A549 (cell line): ENCODE data around the gene CISH. TPM values are rescaled to one million over a fixed set of nuclear protein-coding genes. Genes with fewer than 3 reads are reported as not detected.

Experiments
- ATAC-seq, 2 experiments: fragments of 200-7000 bp in 1 of 2; fragments of >200 bp in 1 of 2; cut with Nextera tagmentation in 1 of 2; cut with Tn5 transposase in 1 of 2; 3 replicates each; pipeline versions ENCODE4 v1.8.0 to v1.9.1; 2018 to 2020; ENCODE audit warnings: mild to moderate bottlenecking in 1 of 2, moderate library complexity in 1 of 2
- CTCF ChIA-PET: fragments of 300-600 bp; sonication (Branson Sonifier 250); formaldehyde crosslinking; extraction: SDS; loops from one replicate; lab custom pipeline; 2021; ENCODE audit warnings: antibody characterized with exemption, inconsistent platforms; lab: Yijun Ruan, JAX
- POLR2A ChIA-PET: fragments of 350-600 bp; formaldehyde crosslinking; extraction: SDS; loops from one replicate; lab custom pipeline; 2021; ENCODE audit warnings: antibody characterized with exemption, inconsistent platforms; lab: Yijun Ruan, JAX
- DNase-seq, 2 experiments: peaks; one replicate each; pipeline versions ENCODE4 v3.0.0 to v3.0.0-alpha.2; 2011 to 2016; ENCODE audit warnings: low read depth in 1 of 2, low spot score in 1 of 2
- FAIRE-seq: peaks from 2 replicates; lab custom pipeline; 2011; peaks lifted over from hg19 to GRCh38; lab: Jason Lieb, UNC
- H3K27ac ChIP-seq, 2 experiments: fragments of >200 bp; sonication (Bioruptor Twin); formaldehyde crosslinking; 3 replicates each; pipeline ENCODE4 v1.5.1; 2016 to 2017
- H3K4me1 ChIP-seq: fragments of >200 bp; sonication (Bioruptor Twin); formaldehyde crosslinking; 3 replicates; pipeline ENCODE4 v1.6.1; 2016
- H3K4me2 ChIP-seq: fragments of >200 bp; sonication (Bioruptor Twin); formaldehyde crosslinking; 3 replicates; pipeline ENCODE4 v1.6.1; 2016
- H3K4me3 ChIP-seq: fragments of >200 bp; sonication (Bioruptor Twin); formaldehyde crosslinking; 3 replicates; pipeline ENCODE4 v1.5.1; 2016
- H3K9me3 ChIP-seq: fragments of >200 bp; sonication (Bioruptor Twin); formaldehyde crosslinking; 3 replicates; pipeline ENCODE4 v1.6.1; 2016
- E2F6 ChIP-seq: IDR thresholded peaks from 2 replicates; pipeline ENCODE4 v1.6.1; 2012; ENCODE audit warnings: low read depth, borderline replicate concordance
- EHF ChIP-seq: fragments of 250-450 bp; sonication (Bioruptor Pico); IDR thresholded peaks from 2 replicates; pipeline ENCODE4 v1.5.0; 2020; ENCODE audit warnings: mild to moderate bottlenecking
- EHMT2 ChIP-seq: fragments of 200-600 bp; sonication (generic); IDR thresholded peaks from 2 replicates; pipeline ENCODE4 v1.6.1; 2016; ENCODE audit warnings: antibody characterized with exemption, low read depth, mild to moderate bottlenecking, moderate library complexity
- ESRRA ChIP-seq: fragments of 150-350 bp; IDR thresholded peaks from 2 replicates; pipeline ENCODE4 v1.6.1; 2014; ENCODE audit warnings: mild to moderate bottlenecking, low read length, borderline replicate concordance
- HDAC2 ChIP-seq: fragments of 200-600 bp; sonication (generic); IDR thresholded peaks from 2 replicates; pipeline ENCODE4 v1.6.1; 2016
- HOXA7 ChIP-seq: fragments of 250-450 bp; sonication (Bioruptor Pico); IDR thresholded peaks from 2 replicates; pipeline ENCODE4 v1.5.0; 2020; ENCODE audit warnings: mild to moderate bottlenecking, moderate library complexity
- HOXB5 ChIP-seq: fragments of 250-450 bp; sonication (Bioruptor Pico); IDR thresholded peaks from 2 replicates; pipeline ENCODE4 v1.5.0; 2020; ENCODE audit warnings: mild to moderate bottlenecking, moderate library complexity
- MAX ChIP-seq: IDR thresholded peaks from 2 replicates; pipeline ENCODE4 v1.6.1; 2012
- NFE2L2 ChIP-seq: fragments of 150-350 bp; conservative IDR thresholded peaks from 2 replicates; pipeline ENCODE4 v1.6.1; 2014; ENCODE audit warnings: low read length
- NR3C1 ChIP-seq: fragments of >200 bp; sonication (Bioruptor Twin); formaldehyde crosslinking; IDR thresholded peaks from 3 replicates; pipeline ENCODE4 v1.6.1; 2017
- PBX3 ChIP-seq: IDR thresholded peaks from 2 replicates; pipeline ENCODE4 v1.6.1; 2012
- POLR2AphosphoS2 ChIP-seq: conservative IDR thresholded peaks from 2 replicates; pipeline ENCODE4 v1.6.1; 2012; ENCODE audit warnings: low read length, improper control_type of control experiment, inconsistent platforms
- RARB ChIP-seq: fragments of 250-450 bp; sonication (Bioruptor Pico); IDR thresholded peaks from 2 replicates; pipeline ENCODE4 v1.8.0; 2021; ENCODE audit warnings: mild to moderate bottlenecking, moderate library complexity
- REST ChIP-seq: fragments of 200-600 bp; sonication (generic); IDR thresholded peaks from 2 replicates; pipeline ENCODE4 v1.6.1; 2016; ENCODE audit warnings: antibody characterized with exemption, mild to moderate bottlenecking, moderate library complexity
- USF2 ChIP-seq: fragments of 450-650 bp; IDR thresholded peaks from 2 replicates; pipeline ENCODE4 v1.6.1; 2014; ENCODE audit warnings: antibody characterized with exemption
- ZFP36 ChIP-seq: fragments of 450-650 bp; IDR thresholded peaks from 2 replicates; pipeline ENCODE4 v1.6.1; 2014; ENCODE audit warnings: borderline replicate concordance; ENCODE audit not compliant: partially characterized antibody
- WGBS: methylation state at CpG from one replicate; pipeline ENCODE4 v1.1.6; 2017; ENCODE audit errors: missing lambda C conversion rate; 5-methylcytosine and 5-hydroxymethylcytosine counted together
- polyA plus RNA-seq, 4 experiments: library from polyadenylated mRNA; depleted of rRNA in 3 of 4; stranded (reverse); fragments of >200 nt; fragmentation: RNase III in 1 of 4; extraction: RNeasy Plus Mini Kit Qiagen cat#74134 plus additional on column Dnase treatment in 1 of 4; gene quantifications; 2 replicates in 3 of 4; 3 replicates in 1 of 4; pipeline ENCODE4 v1.2.3, GENCODE V29; 2011 to 2017

The CISH gene
- polyA plus RNA-seq, 2 of the 4 experiments (the other 2 are of a cell fraction) = 0.43 to 0.68 TPM

GRCh38 chr3:50649451-50649931 lies 37.9 kb upstream of the CISH start:
- CTCF ChIA-PET = interaction anchor here (0.8 to 1.5 kb wide), 5 partner anchors 10 to 80 kb away, joined by 3 to 8 read pairs (median 4); partner anchors contain the start of gene HEMK1
- ATAC-seq = no peak
- no peaks in the 10 kb centered on the region for H3K9me3 ChIP-seq
- H3K4me3 ChIP-seq = no peak overlapping the region
- POLR2A ChIA-PET = no interaction called here
- TF ChIP-seq NR3C1 (no peak), E2F6 (no peak), MAX (no peak), EHMT2 (no peak), RARB (CRISPR knock-in tag) (no peak), POLR2AphosphoS2 (no peak), EHF (no peak), PBX3 (no peak), USF2 (no peak), NFE2L2 (no peak), ZFP36 (no peak), ESRRA (no peak), REST (no peak)
- TF ChIP-seq, all 56 proteins: peak for 0
- Histone ChIP-seq H3K4me2 (no peak overlapping the region), H3K4me1 (no peaks in the 10 kb centered on the region), H3K27ac (no peak overlapping the region)
- DNase-seq (no peak), FAIRE-seq (no peak)
- 74% methylated on average over 4 of the region's 8 CpGs for WGBS

GRCh38 chr3:50648944-50649343 lies 37.4 kb upstream of the CISH start:
- POLR2A ChIA-PET = no interaction called here
- CTCF ChIA-PET = interaction anchor here (0.8 to 1.5 kb wide), 4 partner anchors 10 to 80 kb away, joined by 3 to 8 read pairs (median 4); partner anchors contain the start of gene HEMK1
- no peak overlapping the region for H3K4me3 ChIP-seq
- ATAC-seq = no peak
- DNase-seq = no peak
- no peak overlapping the region for H3K4me2 ChIP-seq
- no peak for TF ChIP-seq HOXA7 (CRISPR knock-in tag)
- no peak for FAIRE-seq
- WGBS = 100% methylated on average over 1 of the region's 2 CpGs
- H3K9me3 ChIP-seq = no peaks in the 10 kb centered on the region
- no peaks in the 10 kb centered on the region for H3K4me1 ChIP-seq
- H3K27ac ChIP-seq = no peak overlapping the region

GRCh38 chr3:50648313-50648712 lies 36.7 kb upstream of the CISH start:
- TF ChIP-seq EHF (no peak), USF2 (no peak), HDAC2 (no peak), HOXB5 (CRISPR knock-in tag) (no peak)

More at GRCh38 chr3:50648313-50648712, 36.7 kb upstream of the CISH start:
- 82% methylated on average over 5 of the region's 6 CpGs for WGBS
- ATAC-seq (no peak), FAIRE-seq (no peak), DNase-seq (no peak)
- no peaks in the 10 kb centered on the region for H3K9me3 ChIP-seq
- no peaks in the 10 kb centered on the region for H3K4me1 ChIP-seq
- no peak overlapping the region for H3K4me2 ChIP-seq
- CTCF ChIA-PET = interaction anchor here (1.0 kb wide), 1 partner anchor 32 kb away, joined by 4 read pairs; no protein-coding TSS in a partner anchor
- POLR2A ChIA-PET = no interaction called here
- no peak overlapping the region for H3K4me3 ChIP-seq
- H3K27ac ChIP-seq = no peak overlapping the region
